T-helper 17 cell (primary cell): ENCODE results near the gene COG5. TPM values are rescaled to one million over a fixed set of nuclear protein-coding genes. Genes with fewer than 3 reads are reported as not detected.
"Not testable (repeated sequence)": the region's sequence is repeated elsewhere in the genome, so short reads cannot be mapped to it uniquely, and the experiment has no call there.

Experiments
- ATAC-seq: fragments of 150-1000 bp; cut with Tn5 transposase; 2 replicates; pipeline ENCODE4 v1.10.0; 2021; ENCODE audit warnings: mild to moderate bottlenecking, moderate library complexity
- DNase-seq, 3 donors: peaks; one replicate each; pipeline versions ENCODE4 v3.0.0 to v3.0.0-alpha.2; 2020 to 2021
- H3K9me3 ChIP-seq: one replicate; pipeline ENCODE4 v1.7.0; 2013; ENCODE audit warnings: low read length, mild to moderate bottlenecking; ENCODE audit not compliant: control insufficient read depth, poor library complexity, severe bottlenecking
- H3K27ac Mint-ChIP-seq: one replicate; pipeline ENCODE4 v1.8.0; 2022; ENCODE audit warnings: mild to moderate bottlenecking, moderate library complexity, mixed read lengths
- H3K27me3 Mint-ChIP-seq: one replicate; pipeline ENCODE4 v1.8.0; 2022; ENCODE audit warnings: mixed read lengths
- H3K36me3 Mint-ChIP-seq: one replicate; pipeline ENCODE4 v1.8.0; 2022; ENCODE audit warnings: low read depth, mixed read lengths
- H3K4me1 Mint-ChIP-seq: one replicate; pipeline ENCODE4 v1.8.0; 2022; ENCODE audit warnings: mild to moderate bottlenecking, mixed read lengths
- H3K4me3 Mint-ChIP-seq: one replicate; pipeline ENCODE4 v1.8.0; 2022; ENCODE audit warnings: mild to moderate bottlenecking, moderate library complexity, mixed read lengths
- total RNA-seq, 4 donors: library from RNA in 2 of 4; stranded (reverse) in 2 of 4; gene quantifications; one replicate each; pipeline ENCODE4 v1.2.3 and lab custom pipeline; 2022 to 2026

The COG5 gene
- total RNA-seq, 2 donors from 2014 or later: 54.8 to 87.4 TPM

- no peak overlapping the region for H3K27ac Mint-ChIP-seq
- DNase-seq (no peak), ATAC-seq (no peak)
- H3K4me3 Mint-ChIP-seq: no peak overlapping the region
- H3K4me1 Mint-ChIP-seq: peaks cover 4% of the 10 kb centered on the region
- H3K27me3 Mint-ChIP-seq: no peaks in the 10 kb centered on the region
- H3K36me3 Mint-ChIP-seq: peaks cover 13% of the 10 kb centered on the region
- H3K9me3 ChIP-seq: no peaks in the 10 kb centered on the region
These were observed 299.0 kb downstream of the COG5 start for GRCh38 chr7:107264723-107265122.

DNA sequence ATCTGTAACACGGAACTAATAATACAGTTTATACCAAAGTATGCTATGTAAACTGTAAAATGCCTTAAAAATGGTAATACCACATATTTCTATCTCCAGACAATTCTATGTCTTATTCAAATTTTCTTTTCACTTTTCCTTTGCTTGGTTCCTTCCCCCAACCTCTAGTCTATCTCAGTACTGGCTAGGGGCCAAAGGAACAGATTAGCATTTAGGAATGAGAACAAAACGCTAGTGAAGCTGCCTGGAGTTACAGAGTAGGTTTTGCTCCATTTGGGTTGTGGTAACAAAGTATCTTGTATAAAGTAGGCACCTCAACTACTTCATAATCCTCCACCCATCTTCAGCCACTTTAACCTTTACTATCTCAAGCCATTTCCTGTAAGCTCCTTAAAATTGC, 300.9 kb downstream of the COG5 start:
- DNase-seq (no peak), ATAC-seq (no peak)
- Mint-ChIP-seq H3K4me3 (no peak overlapping the region), H3K27ac (peak overlapping the region; percentile 39), H3K4me1 (peaks cover 6% of the 10 kb centered on the region), H3K27me3 (no peaks in the 10 kb centered on the region), H3K36me3 (peaks cover 13% of the 10 kb centered on the region)
- H3K9me3 ChIP-seq: no peaks in the 10 kb centered on the region

- H3K27me3 Mint-ChIP-seq: no peaks in the 10 kb centered on the region
- no peak for DNase-seq
- no peak overlapping the region for H3K4me3 Mint-ChIP-seq
- ATAC-seq: no peak
- no peak overlapping the region for H3K27ac Mint-ChIP-seq
- H3K4me1 Mint-ChIP-seq: peaks cover 3% of the 10 kb centered on the region
- H3K9me3 ChIP-seq: no peaks in the 10 kb centered on the region
- peaks cover 9% of the 10 kb centered on the region for H3K36me3 Mint-ChIP-seq
These were observed 305.0 kb downstream of the COG5 start for GRCh38 chr7:107258737-107259136.

GRCh38 chr7:107255602-107256001, 308.1 kb downstream of the COG5 start:
- Mint-ChIP-seq H3K27me3 (no peaks in the 10 kb centered on the region), H3K27ac (no peak overlapping the region), H3K4me3 (no peak overlapping the region), H3K4me1 (peaks cover 14% of the 10 kb centered on the region), H3K36me3 (no peaks in the 10 kb centered on the region)
- DNase-seq (no peak), ATAC-seq (no peak)
- no peaks in the 10 kb centered on the region for H3K9me3 ChIP-seq

DNA sequence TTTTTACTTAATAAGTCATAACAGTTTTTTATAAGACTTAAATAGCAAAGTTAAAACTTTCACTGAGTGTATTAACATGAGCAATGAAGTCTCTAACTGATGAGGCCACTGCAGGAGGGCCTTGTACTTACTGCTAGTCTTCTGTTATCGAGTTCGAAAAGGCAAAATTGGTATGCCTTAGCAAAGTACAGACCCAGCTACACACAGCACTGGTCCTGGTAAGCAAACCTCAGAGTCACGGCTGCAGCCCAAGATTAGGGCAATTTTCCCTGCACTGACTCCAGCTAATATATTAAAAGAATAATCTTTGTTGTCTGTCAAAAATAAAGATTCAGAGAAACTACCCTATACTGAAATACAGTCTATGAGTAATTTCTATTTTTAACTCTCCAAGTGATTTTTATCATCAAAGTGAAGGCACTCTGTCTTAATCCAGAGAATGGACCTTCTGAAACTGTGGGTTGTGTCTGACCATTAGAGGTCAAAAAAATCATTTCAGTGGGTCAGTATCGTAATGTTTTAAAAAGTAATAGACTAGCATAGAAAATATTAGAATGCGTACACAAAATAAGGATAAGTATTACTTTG, 309.2 kb downstream of the COG5 start:
- H3K4me1 Mint-ChIP-seq: peaks cover 14% of the 10 kb centered on the region
- H3K4me3 Mint-ChIP-seq: no peak overlapping the region
- H3K27me3 Mint-ChIP-seq: no peaks in the 10 kb centered on the region
- no peaks in the 10 kb centered on the region for H3K9me3 ChIP-seq
- no peak for DNase-seq
- no peak for ATAC-seq
- peaks cover 4% of the 10 kb centered on the region for H3K36me3 Mint-ChIP-seq
- H3K27ac Mint-ChIP-seq: no peak overlapping the region

DNA sequence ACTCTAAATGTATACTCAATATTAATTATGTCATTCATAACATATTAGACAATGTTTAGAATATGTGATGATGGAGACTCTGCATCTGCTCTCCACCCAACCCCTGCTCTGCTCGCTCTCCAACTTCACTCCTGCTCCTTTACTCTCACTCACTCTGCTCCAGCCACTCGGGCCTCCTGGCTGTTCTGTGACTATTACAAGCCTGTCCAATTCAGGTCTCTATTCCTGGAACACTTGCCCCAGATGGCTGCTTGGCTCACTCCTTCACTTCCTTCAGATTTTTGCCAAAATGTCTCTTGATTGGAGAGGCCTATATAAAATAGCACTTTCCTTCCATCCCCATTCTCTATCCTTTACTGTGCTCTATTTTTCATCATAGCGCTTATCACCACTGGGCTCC, 310.1 kb downstream of the COG5 start:
- no peak for ATAC-seq
- no peak for DNase-seq
- H3K27ac Mint-ChIP-seq: peak overlapping the region; percentile 86

GRCh38 chr7:107251963-107252362, 311.8 kb downstream of the COG5 start:
- peaks cover 12% of the 10 kb centered on the region for H3K4me1 Mint-ChIP-seq
- peak overlapping the region; percentile 75 for H3K27ac Mint-ChIP-seq
- H3K36me3 Mint-ChIP-seq: peaks cover 13% of the 10 kb centered on the region
- no peaks in the 10 kb centered on the region for H3K27me3 Mint-ChIP-seq
- no peak overlapping the region for H3K4me3 Mint-ChIP-seq
- DNase-seq (no peak), ATAC-seq (no peak)
- no peaks in the 10 kb centered on the region for H3K9me3 ChIP-seq

More for the DNA sequence above, 310.1 kb downstream of the COG5 start:
- Mint-ChIP-seq H3K36me3 (peaks cover 4% of the 10 kb centered on the region), H3K27me3 (no peaks in the 10 kb centered on the region), H3K4me1 (peaks cover 12% of the 10 kb centered on the region), H3K4me3 (no peak overlapping the region)
- H3K9me3 ChIP-seq: no peaks in the 10 kb centered on the region

DNA sequence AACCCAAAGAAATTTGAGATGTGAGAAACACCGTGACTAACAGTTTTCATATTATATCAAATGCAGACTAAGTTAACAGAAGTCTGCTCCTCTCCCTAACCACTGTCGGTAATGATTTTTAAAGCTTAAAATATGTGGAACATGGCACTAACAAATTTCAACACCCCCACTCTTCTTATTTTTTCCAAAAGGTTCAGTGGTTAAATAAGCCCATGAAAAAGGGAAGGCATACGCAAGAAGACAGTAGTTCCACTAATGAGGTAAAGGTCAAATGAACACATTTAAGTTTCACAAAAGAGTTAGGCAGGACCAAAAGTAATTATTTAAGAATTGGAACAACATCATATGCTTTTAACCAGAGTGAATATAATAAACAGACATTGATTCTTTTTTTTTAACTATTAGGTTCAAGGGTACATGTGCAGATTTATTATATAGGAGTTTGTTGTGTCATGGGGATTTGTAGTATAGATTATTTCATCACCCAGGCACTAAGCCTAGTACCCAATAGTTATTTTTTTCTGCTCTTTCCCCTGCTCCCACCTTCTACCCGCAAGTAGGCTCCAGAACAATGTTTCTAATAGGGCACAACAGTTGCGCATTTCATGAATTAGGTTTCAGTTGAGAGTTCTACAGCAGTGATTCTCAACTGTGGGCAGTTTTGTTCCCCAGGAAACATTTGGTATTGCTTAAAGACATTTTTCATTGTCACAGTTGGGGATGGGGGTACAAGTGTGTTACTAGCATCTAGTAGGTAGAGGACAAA, 315.0 kb downstream of the COG5 start:
- no peak for ATAC-seq
- H3K9me3 ChIP-seq: no peaks in the 10 kb centered on the region
- no peak overlapping the region for H3K27ac Mint-ChIP-seq
- H3K4me3 Mint-ChIP-seq: no peak overlapping the region
- H3K27me3 Mint-ChIP-seq: no peaks in the 10 kb centered on the region
- H3K4me1 Mint-ChIP-seq: peaks cover 10% of the 10 kb centered on the region
- DNase-seq: no peak
- peaks cover 19% of the 10 kb centered on the region for H3K36me3 Mint-ChIP-seq

GRCh38 chr7:107246836-107247235, 316.9 kb downstream of the COG5 start:
- DNase-seq, ATAC-seq, H3K4me3 Mint-ChIP-seq, H3K9me3 ChIP-seq, H3K27ac Mint-ChIP-seq, H3K27me3 Mint-ChIP-seq, H3K4me1 Mint-ChIP-seq: not testable (repeated sequence)
- peaks cover 19% of the 10 kb centered on the region for H3K36me3 Mint-ChIP-seq

DNA sequence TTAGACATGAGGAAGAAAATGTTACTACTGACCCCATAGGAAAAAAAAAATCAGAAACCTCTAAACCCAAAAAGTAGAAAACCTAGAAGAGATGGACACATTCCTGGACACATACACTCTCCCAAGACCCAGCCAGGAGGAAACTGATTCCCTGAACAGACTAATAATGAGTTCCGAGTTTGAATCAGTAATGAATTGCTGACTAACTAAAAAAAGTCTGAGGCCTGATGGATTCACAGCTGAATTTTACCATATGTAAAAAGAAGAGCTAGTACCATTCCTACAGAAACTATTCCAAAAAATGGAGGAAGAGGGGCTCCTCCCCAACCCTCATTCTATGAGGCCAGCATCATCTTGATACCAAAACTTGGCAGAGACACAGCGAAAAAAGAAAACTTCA, 319.1 kb downstream of the COG5 start:
- H3K9me3 ChIP-seq: no peaks in the 10 kb centered on the region
- H3K36me3 Mint-ChIP-seq: peaks cover 17% of the 10 kb centered on the region
- H3K27ac Mint-ChIP-seq: no peak overlapping the region
- no peak for DNase-seq
- no peak for ATAC-seq
- peaks cover 2% of the 10 kb centered on the region for H3K4me1 Mint-ChIP-seq
- H3K4me3 Mint-ChIP-seq: no peak overlapping the region
- H3K27me3 Mint-ChIP-seq: no peaks in the 10 kb centered on the region

- Mint-ChIP-seq H3K27ac (no peak overlapping the region), H3K27me3 (no peaks in the 10 kb centered on the region), H3K4me1 (peaks cover 6% of the 10 kb centered on the region), H3K4me3 (no peak overlapping the region), H3K36me3 (peaks cover 14% of the 10 kb centered on the region)
- H3K9me3 ChIP-seq: no peaks in the 10 kb centered on the region
- DNase-seq (no peak), ATAC-seq (no peak)
These were observed 321.5 kb downstream of the COG5 start for GRCh38 chr7:107242267-107242666.

DNA sequence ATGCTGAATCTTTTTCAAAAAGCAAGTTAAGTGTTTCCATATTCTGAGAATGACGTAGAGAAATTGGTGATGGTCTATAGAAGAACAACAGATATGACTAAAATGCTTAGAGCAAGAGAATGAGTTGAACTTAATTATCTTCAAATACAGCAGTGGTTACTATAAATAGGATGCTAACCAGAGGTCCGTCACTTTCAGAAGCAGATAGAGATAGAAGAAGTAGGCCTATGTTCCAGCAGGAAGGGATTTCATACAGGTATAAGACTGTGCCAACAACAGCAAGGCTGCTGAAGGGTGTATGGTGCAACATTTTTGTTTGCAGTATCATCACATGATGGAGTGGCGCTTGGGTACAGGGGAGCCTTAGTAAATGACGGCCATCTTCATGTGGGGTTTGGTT, 326.3 kb downstream of the COG5 start:
- ATAC-seq: no peak
- Mint-ChIP-seq H3K4me3 (no peak overlapping the region), H3K27ac (no peak overlapping the region)

GRCh38 chr7:107236862-107237261, 326.9 kb downstream of the COG5 start:
- Mint-ChIP-seq H3K27ac (no peak overlapping the region), H3K36me3 (peaks cover 8% of the 10 kb centered on the region), H3K27me3 (no peaks in the 10 kb centered on the region), H3K4me1 (peaks cover 4% of the 10 kb centered on the region), H3K4me3 (no peak overlapping the region)
- H3K9me3 ChIP-seq: no peaks in the 10 kb centered on the region
- DNase-seq: no peak
- ATAC-seq: no peak

More for the DNA sequence above, 326.3 kb downstream of the COG5 start:
- Mint-ChIP-seq H3K27me3 (no peaks in the 10 kb centered on the region), H3K36me3 (peaks cover 8% of the 10 kb centered on the region), H3K4me1 (peaks cover 4% of the 10 kb centered on the region)
- DNase-seq: no peak
- H3K9me3 ChIP-seq: no peaks in the 10 kb centered on the region

DNA sequence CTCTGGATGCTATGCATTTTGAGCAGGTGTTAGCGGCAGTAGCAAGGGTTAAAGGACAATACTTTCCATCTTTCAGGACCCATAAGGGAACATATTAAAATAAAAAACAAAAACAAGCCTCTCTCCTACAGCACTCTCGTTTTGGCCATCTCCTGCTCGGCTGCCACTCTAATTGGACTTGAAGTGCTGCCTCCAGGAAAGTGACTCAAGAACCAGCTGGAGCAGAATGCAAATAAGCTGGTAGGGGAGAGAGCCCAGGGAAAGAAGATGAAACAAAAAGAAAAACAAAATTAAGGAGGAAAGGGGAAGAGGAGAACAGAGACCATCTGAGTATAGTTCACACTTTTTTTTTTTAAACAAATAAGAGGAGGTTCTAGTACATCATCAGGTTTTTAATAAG, 329.3 kb downstream of the COG5 start:
- DNase-seq: no peak
- Mint-ChIP-seq H3K27me3 (no peaks in the 10 kb centered on the region), H3K4me1 (peaks cover 4% of the 10 kb centered on the region), H3K4me3 (no peak overlapping the region), H3K36me3 (peaks cover 4% of the 10 kb centered on the region), H3K27ac (no peak overlapping the region)
- no peak for ATAC-seq
- H3K9me3 ChIP-seq: no peaks in the 10 kb centered on the region
